ENCODE measurements around the gene NPFF.

The NPFF gene

DNA sequence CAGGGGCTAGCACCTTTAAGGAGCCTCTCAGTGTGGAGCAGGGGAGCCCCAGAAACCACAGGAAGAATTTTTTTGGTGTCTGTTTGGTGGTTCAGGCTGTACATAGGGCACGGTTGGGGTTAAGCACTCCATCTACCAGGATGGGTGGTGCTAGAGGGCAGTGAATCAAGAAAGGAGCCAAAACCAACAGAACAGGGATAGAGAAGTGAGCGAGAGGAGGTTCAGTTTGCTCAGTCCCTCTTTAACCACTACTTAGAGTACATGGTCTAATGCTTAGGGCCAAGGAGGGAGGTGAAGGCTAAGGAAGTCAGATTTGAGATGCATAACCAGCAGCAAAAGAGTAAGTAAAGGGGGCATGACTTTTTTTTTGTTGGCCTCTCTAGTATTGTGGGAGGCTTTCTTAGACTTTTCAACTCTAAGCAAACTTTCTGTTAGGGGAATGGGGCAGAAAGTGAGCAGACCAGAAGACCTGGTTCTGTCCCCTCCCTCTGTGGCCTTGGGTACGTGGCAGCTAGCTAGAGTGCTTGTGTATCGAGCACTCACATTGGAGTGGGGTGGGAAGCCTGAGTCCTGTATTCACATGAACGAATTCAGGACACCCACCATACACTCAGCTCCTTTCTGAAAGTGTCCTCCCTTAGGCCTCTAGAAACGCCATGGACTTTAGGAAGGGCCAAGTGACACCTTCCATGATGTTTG lies 6.6 kb upstream of the NPFF start:
- no peak for DNase-seq

DNA sequence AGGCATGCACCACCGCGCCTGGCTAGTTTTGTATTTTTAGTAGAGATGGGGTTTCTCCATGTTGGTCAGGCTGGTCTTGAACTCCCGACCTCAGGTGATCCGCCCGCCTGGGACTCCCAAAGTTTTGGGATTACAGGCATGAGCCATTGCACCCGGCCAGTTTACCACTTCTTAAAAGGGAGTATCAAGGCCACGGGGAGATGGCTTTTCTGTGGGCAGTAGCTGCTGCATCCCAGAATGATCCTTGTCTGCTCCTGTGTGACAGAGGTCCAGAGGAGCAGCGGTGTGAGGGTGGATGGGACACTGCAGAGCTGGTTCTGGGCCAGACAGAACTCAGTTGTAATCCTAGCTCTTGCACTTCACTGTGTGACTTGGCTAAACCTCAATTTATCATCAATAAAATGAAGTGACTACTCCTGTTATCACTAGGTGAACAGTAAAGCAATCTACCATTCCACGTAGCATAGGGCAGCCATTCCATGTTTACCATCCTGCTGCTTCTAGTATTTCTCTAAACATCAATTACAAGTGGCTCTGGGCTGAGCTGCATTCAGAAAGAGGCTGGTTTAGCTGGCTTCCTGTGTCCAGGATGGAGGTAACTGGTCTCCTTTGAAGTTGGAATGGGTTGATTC lies 3.0 kb upstream of the NPFF start:
- no peak for DNase-seq

DNA sequence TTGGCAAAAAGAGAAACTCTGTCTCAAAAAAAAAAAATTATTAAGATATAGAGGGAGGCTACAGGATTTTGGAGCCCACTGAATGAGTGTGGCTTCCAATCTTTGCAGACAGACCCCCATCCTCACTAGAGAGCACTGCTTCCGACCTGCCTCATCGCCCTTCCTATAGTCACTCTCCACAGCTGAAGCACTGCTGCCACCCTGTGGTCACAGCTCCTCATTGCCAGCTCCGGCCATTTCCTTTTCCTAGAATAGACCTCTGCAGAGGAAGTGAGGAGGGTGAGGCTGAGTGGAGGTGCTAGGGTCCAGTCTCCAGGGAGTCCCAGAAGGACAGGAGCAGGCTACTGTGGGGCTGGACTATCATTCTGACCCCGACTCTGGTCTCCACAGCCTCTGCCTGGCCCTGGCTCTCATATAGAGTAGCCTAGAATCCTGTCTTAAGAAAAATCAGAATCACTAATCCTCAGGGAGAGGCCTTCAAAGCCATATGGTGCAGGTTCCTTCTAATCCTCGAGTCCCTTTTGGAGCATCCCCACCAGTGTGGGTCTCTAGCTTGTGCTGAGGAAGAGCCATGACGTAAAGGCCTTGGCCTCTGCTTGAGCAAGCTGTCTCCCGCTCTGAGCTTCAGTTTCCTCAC lies 1.4 kb upstream of the NPFF start:
- DNase-seq: peak; percentile 89

DNA sequence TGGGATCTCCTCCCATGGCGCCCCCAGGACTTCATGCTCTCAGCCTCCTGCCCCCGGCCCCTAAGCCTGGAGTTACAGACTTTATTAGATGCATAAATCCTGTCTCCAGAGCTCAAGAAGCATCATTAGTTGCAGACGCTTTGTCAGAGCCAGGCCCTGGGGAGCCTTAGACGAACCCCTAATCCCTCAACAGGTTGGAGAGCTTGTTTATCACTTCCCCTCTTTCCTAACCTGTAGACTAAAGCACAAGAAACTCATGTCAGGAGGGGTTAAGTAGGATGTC lies 260 bp upstream of the NPFF start:
- no peak for DNase-seq

DNA sequence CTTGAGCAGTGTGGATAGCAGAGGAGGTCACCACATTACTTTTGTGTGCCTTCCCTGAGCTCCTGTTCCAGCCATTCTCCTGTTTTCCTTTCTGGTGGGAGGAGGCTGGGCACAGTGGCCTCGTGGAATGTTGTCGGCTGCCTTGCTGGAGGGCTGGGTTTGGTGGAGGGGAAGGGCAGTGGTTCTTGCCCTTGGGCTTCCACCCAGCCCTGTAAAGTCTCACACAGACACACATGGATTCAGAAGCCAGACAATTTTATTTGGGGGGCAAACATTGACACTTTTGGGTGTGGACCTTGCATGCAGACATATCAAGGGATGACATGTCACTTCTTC lies 866 bp downstream of the NPFF start:
- no peak for DNase-seq

GRCh38 chr12:53505555-53506449 lies 1.5 kb downstream of the NPFF start:
- no peak for DNase-seq

GRCh38 chr12:53505086-53505485 lies 2.2 kb downstream of the NPFF start:
- DNase-seq: no peak

- DNase-seq: no peak
These were observed 3.0 kb downstream of the NPFF start for GRCh38 chr12:53504004-53504920.

- DNase-seq: no peak
These were observed 4.1 kb downstream of the NPFF start for GRCh38 chr12:53502983-53503728.

DNA sequence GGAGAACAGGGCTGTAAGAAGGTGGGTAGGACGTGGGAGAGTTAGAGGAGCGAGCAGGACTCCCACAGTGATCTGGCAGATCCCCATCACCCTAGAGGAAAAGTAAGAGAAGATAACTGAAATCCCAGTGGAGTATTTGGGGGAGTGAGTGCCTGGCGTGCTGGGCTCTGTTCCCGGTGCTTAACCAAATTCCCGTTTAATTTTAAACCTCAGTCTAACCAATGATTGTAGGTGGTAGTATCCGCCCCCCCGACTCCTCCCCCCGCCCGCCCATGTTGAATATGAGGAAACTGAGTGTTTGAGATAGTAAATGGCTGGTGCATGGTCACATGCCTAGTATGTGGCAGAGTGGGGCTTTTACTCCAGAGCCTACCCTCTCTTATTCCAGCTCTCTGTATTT lies 5.0 kb downstream of the NPFF start:
- DNase-seq: no peak

DNA sequence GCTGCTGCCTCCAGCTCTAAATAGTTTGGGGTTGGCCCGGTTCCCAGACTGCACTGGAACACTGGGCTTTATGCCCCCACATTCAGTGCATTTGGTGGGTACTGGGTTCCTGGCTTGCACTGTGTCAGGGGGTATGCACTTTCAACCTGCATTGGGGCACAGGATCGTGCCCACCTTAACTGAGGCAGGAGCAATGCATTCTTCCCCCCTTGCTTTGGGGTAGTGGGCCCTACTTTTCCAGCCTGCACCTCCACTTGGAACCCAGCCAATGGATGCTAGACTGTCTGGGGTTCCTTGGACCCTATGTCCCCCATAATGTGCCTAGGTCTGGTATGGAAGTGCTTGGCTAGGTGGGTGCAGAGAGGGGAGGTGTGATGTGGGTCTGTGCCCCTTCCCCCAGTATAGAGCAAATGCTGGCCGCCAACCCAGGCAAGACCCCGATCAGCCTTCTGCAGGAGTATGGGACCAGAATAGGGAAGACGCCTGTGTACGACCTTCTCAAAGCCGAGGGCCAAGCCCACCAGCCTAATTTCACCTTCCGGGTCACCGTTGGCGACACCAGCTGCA lies 5.6 kb downstream of the NPFF start:
- DNase-seq: no peak

GRCh38 chr12:53500776-53501614 lies 6.3 kb downstream of the NPFF start, which contains the start of gene TARBP2:
TARBP2 (plus strand) TSS chr12:53501283; CDS start chr12:53501409, 126 bp downstream.
- DNase-seq: peak; percentile 95

GRCh38 chr12:53500142-53500775 lies 7.0 kb downstream of the NPFF start:
- DNase-seq: no peak

DNA sequence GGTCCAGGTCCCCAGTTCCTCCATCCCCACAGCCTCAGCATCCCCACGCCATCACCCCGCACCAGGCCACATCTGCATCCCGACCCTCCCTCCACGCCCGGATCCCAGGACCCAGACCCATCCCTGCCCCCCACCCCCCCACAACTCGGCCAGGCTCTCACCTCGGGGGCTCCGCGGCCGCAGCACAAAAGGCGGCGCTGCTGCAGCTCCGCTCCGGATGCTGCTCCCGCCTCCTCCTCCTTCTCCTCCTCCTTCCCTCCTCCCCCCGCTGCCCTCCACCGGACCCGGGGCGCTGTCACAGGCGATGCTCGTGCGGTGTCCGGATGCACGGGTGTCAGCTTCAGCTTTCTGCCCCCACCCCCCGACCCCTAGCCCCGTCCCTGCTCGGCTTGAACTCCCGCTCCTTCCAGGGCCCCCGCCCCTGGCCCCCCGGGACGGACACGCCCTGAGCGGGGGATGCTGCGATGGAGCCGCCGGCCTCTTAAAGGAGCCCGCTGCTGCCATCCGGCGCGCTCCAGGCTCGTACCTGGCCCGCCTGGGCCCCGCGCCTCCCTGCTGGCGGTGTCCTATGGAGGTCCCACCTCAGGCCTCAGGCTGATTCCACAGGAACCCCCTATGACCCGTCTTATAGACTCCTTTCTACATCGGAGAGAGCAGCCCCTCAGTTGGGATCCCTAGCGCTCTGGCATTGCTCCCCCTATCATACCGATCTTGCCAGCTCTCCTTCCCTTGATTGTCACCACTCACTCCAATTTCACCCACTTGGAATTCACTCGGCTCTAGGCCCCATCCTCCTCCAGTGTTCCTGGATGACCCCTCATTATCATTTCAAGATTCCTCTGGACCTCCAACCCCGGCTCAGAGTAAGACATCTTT lies 7.8 kb downstream of the NPFF start, which contains the start of gene MAP3K12:
MAP3K12 (minus strand) TSS at position 193 of the 876 bp plus-strand sequence. CDS start 12,067 bp downstream, outside the sequence.
- peak; percentile 81 for DNase-seq

DNA sequence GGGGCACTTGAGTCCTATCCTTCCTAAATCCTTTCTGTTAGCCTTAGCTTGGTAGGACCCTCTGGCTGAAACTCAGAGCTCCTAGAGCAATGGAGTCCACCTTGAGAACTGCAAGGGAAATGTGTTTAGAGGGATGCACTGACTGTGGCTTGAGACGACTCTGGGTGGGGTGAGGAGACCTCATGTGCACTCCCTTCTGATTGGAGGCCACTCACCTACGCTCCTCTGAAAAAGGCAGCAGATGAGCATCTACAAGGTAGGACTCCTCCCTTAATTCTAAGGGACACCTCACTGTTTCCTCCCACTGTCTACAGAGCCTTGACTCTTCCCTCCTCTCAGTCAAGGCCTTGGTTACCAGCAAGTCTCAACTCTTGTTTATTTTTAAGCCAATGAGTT lies 9.1 kb downstream of the NPFF start:
- no peak for DNase-seq

- DNase-seq: no peak
These were observed 9.8 kb downstream of the NPFF start for GRCh38 chr12:53497461-53497860.

DNA sequence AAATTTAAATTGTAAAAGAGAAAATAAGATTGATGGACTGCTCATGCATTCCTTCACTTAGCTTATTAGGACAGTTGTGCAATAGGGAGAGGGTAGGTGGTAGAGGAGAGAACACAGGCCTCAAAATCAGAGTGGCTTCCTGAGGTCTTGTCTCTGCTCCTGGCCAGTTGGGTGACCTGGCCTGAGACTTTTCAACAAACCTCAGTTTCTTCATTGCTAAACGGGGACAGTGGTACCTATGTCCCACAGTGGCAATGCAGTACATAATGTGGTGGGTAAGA lies 10.6 kb downstream of the NPFF start:
- no peak for DNase-seq

DNA sequence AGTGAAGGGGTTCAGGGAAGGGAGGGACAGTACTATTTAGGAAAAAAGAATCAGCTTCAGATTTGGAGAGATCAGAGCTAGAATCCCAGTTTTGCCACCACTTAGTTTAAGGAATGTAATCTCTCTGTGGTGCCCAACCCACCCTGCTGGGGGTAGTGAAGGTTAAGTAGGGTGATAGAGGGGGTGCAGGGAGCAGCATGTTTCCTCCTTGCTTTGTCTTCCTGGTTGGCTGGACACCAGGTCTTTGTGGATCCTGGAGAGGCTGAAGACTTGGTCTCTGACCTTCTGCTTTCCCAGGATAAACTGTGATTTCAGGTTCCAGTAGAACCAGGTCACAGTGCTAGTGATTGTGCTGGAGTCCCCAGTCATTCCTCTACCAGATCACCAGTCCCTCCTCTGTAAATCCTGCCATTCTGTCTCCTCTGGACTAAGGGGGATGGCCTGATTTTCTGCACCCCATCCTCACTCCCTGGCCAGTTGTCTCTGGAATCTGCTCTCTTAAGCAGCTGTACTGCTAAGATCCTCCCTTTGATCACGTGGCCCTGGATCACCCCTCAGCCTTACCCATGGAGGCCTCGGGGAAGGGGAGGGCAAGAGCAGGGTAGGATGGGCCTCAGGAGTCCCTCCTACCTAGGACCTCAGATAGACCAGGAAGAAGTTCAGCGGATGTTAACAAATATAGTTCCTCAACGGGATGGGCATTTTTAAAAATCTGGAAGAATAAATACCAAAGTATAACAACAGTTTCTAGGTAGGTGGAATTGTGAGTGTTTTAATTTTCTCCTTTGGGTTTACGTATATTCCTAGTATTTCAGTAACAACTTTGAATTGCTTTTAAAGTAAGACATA lies 11.2 kb downstream of the NPFF start:
- no peak for DNase-seq
